Measurements from ENCODE around the gene DSTYK. TPM values are rescaled to one million over a fixed set of nuclear protein-coding genes. Genes with fewer than 3 reads are reported as not detected.

Gene DSTYK
- total and polyA plus RNA-seq, 3 donors from 2014 or later, result 15.2 to 17.2 (median 15.4) TPM

GRCh38 chr1:205188596-205188995 is 22.9 kb downstream of the DSTYK start:
- Histone ChIP-seq H3K4me3 (no peak overlapping the region), H3K9me3 (no peaks in the 10 kb centered on the region), H3K4me1 (peaks cover 21% of the 10 kb centered on the region), H3K27ac (no peak overlapping the region), H3K27me3 (no peaks in the 10 kb centered on the region), H3K36me3 (ENCODE audit: low read depth, missing control alignments) (no peaks in the 10 kb centered on the region)
- WGBS, 2 donors, result 45 to 75% methylated on average over 2 of the region's 2 CpGs
- TF ChIP-seq, protein P1, sequence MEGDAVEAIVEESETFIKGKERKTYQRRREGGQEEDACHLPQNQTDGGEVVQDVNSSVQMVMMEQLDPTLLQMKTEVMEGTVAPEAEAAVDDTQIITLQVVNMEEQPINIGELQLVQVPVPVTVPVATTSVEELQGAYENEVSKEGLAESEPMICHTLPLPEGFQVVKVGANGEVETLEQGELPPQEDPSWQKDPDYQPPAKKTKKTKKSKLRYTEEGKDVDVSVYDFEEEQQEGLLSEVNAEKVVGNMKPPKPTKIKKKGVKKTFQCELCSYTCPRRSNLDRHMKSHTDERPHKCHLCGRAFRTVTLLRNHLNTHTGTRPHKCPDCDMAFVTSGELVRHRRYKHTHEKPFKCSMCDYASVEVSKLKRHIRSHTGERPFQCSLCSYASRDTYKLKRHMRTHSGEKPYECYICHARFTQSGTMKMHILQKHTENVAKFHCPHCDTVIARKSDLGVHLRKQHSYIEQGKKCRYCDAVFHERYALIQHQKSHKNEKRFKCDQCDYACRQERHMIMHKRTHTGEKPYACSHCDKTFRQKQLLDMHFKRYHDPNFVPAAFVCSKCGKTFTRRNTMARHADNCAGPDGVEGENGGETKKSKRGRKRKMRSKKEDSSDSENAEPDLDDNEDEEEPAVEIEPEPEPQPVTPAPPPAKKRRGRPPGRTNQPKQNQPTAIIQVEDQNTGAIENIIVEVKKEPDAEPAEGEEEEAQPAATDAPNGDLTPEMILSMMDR (IDR thresholded peaks at IDR 0.05), result no peak
- no peak for TF ChIP-seq POLR2A (IDR thresholded peaks at IDR 0.05)
- intact Hi-C loops (cut with DNase I; ENCODE audit: low total_unique reads), result no loop called here
- no peak for DNase-seq

- DNase-seq, result no peak
- intact Hi-C loops (cut with DNase I; ENCODE audit: low total_unique reads), result no loop called here
- Histone ChIP-seq H3K27me3 (no peaks in the 10 kb centered on the region), H3K27ac (no peak overlapping the region), H3K9me3 (no peaks in the 10 kb centered on the region), H3K4me3 (no peak overlapping the region), H3K4me1 (peaks cover 24% of the 10 kb centered on the region), H3K36me3 (ENCODE audit: low read depth, missing control alignments) (no peaks in the 10 kb centered on the region)
- 27 to 55% methylated on average over 2 of the region's 2 CpGs for WGBS, 2 donors
- TF ChIP-seq, protein P1 (IDR thresholded peaks at IDR 0.05), result no peak
- no peak for TF ChIP-seq POLR2A (IDR thresholded peaks at IDR 0.05)
Observed at GRCh38 chr1:205188098-205188497, 23.4 kb downstream of the DSTYK start.

- DNase-seq, result no peak
- peaks cover 24% of the 10 kb centered on the region for H3K4me1 ChIP-seq
- intact Hi-C loops (cut with DNase I; ENCODE audit: low total_unique reads), result no loop called here
- H3K9me3 ChIP-seq, result no peaks in the 10 kb centered on the region
- H3K27ac ChIP-seq, result no peak overlapping the region
- no peak overlapping the region for H3K4me3 ChIP-seq
- 82% methylated on average over 10 of the region's 10 CpGs for WGBS, 2 donors
- no peaks in the 10 kb centered on the region for H3K36me3 ChIP-seq (ENCODE audit: low read depth, missing control alignments)
- TF ChIP-seq, protein P1 (IDR thresholded peaks at IDR 0.05), result no peak
- TF ChIP-seq POLR2A (IDR thresholded peaks at IDR 0.05), result no peak
- H3K27me3 ChIP-seq, result no peaks in the 10 kb centered on the region
Observed at GRCh38 chr1:205187420-205187819, 24.1 kb downstream of the DSTYK start.

DNA sequence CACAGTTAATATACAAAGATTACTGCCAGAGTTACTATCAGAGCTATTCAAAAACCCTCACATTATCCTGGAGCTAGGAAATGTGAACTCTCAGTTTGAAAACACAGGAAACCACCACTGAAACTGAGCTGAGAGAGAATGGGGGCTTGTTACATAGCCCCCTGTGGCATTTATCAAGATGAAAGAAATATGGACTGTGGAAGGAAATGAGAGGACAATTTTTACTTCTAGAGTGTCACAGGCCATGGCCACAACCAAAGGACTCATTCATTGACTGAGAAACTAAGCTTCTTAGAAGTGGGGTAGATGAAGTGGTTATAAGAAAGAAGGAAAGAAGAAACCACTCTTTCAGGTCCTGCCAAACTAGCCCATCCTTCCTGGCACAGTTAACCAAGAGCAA is 25.3 kb downstream of the DSTYK start:
- H3K4me3 ChIP-seq, result no peak overlapping the region
- TF ChIP-seq, protein P1 (IDR thresholded peaks at IDR 0.05), result no peak
- TF ChIP-seq POLR2A (IDR thresholded peaks at IDR 0.05), result no peak
- H3K27ac ChIP-seq, result no peak overlapping the region
- H3K27me3 ChIP-seq, result no peaks in the 10 kb centered on the region
- DNase-seq, result no peak
- no peaks in the 10 kb centered on the region for H3K9me3 ChIP-seq
- peaks cover 18% of the 10 kb centered on the region for H3K4me1 ChIP-seq
- intact Hi-C loops (cut with DNase I; ENCODE audit: low total_unique reads), result no loop called here
- H3K36me3 ChIP-seq (ENCODE audit: low read depth, missing control alignments), result no peaks in the 10 kb centered on the region

DNA sequence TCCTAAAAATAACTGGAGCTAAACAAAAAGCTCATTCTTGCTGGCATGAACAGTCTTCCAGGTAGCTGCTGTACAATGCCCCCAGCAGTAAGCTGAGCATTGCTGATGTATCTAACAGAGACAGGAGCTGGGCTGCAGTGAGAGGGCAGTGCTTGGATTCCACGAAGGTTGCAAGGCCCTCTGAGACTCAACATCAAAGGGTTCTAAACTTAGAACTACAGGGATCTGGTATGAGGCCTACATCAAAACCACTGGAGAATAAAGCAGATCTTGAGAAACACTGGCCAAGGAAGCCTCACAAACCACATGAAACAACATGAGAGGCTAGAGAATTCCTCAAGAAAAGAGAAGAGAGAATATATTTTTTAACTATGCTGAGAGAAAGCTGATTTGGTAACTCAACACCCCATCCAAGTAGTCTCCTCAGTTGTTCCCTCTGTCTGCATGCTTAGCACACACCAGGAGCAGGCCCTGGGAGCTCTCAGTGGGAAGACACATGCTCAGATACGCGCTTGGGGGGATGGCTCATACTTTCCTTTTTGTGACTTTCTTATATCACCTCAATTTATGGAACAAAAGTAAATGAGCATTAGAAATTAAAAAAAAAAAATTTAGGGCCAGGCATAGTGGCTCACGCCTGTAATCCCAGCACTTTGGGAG is 27.7 kb downstream of the DSTYK start:
- intact Hi-C loops (cut with DNase I; ENCODE audit: low total_unique reads), result no loop called here
- 55 to 60% methylated on average over 4 of the region's 4 CpGs for WGBS, 2 donors
- no peaks in the 10 kb centered on the region for H3K27me3 ChIP-seq
- peak overlapping the region in 1 of 2 donors; percentile 5 for H3K27ac ChIP-seq
- peaks cover 13% of the 10 kb centered on the region for H3K4me1 ChIP-seq
- TF ChIP-seq, protein P1 (IDR thresholded peaks at IDR 0.05), result no peak
- no peak for TF ChIP-seq POLR2A (IDR thresholded peaks at IDR 0.05)
- DNase-seq, result no peak
- no peaks in the 10 kb centered on the region for H3K9me3 ChIP-seq
- no peaks in the 10 kb centered on the region for H3K36me3 ChIP-seq (ENCODE audit: low read depth, missing control alignments)
- no peak overlapping the region for H3K4me3 ChIP-seq
